ENCODE measurements around the gene C4orf50.

The C4orf50 gene

GRCh38 chr4:5918331-5918985 is 99.8 kb downstream of the C4orf50 start:
- H3K4me3 ChIP-seq (ENCODE audit: low read length): no peak overlapping the region
- no peak for DNase-seq (ENCODE audit: low read depth)
- TF ChIP-seq CTCF (conservative IDR thresholded peaks at IDR 0.05; ENCODE audit: low read depth, low read length): no peak

- H3K4me3 ChIP-seq (ENCODE audit: low read length): no peak overlapping the region
- no peak for DNase-seq (ENCODE audit: low read depth)
- no peak for TF ChIP-seq CTCF (conservative IDR thresholded peaks at IDR 0.05; ENCODE audit: low read depth, low read length)
Observed at GRCh38 chr4:5917672-5918071, 100.6 kb downstream of the C4orf50 start.

GRCh38 chr4:5916229-5916628 is 102.0 kb downstream of the C4orf50 start:
- DNase-seq (ENCODE audit: low read depth): no peak
- TF ChIP-seq CTCF (conservative IDR thresholded peaks at IDR 0.05; ENCODE audit: low read depth, low read length): no peak
- no peak overlapping the region for H3K4me3 ChIP-seq (ENCODE audit: low read length)

- no peak for TF ChIP-seq CTCF (conservative IDR thresholded peaks at IDR 0.05; ENCODE audit: low read depth, low read length)
- no peak overlapping the region for H3K4me3 ChIP-seq (ENCODE audit: low read length)
- no peak for DNase-seq (ENCODE audit: low read depth)
Observed at GRCh38 chr4:5913454-5913853, 104.8 kb downstream of the C4orf50 start.

GRCh38 chr4:5912614-5913019 is 105.6 kb downstream of the C4orf50 start:
- no peak overlapping the region for H3K4me3 ChIP-seq (ENCODE audit: low read length)
- DNase-seq (ENCODE audit: low read depth): no peak
- no peak for TF ChIP-seq CTCF (conservative IDR thresholded peaks at IDR 0.05; ENCODE audit: low read depth, low read length)

- no peak for DNase-seq (ENCODE audit: low read depth)
- no peak overlapping the region for H3K4me3 ChIP-seq (ENCODE audit: low read length)
- no peak for TF ChIP-seq CTCF (conservative IDR thresholded peaks at IDR 0.05; ENCODE audit: low read depth, low read length)
Observed at GRCh38 chr4:5908876-5909427, 109.3 kb downstream of the C4orf50 start.

- H3K4me3 ChIP-seq (ENCODE audit: low read length): no peak overlapping the region
- no peak for DNase-seq (ENCODE audit: low read depth)
- TF ChIP-seq CTCF (conservative IDR thresholded peaks at IDR 0.05; ENCODE audit: low read depth, low read length): no peak
Observed at GRCh38 chr4:5906191-5906590, 112.0 kb downstream of the C4orf50 start.
